NCI-H146 treated with DMSO at 0.1 percent for 48 hours (cell line): ENCODE results near the gene SLC27A6.
"Not testable (repeated sequence)": the region's sequence is repeated elsewhere in the genome, so short reads cannot be mapped to it uniquely, and the experiment has no call there.

Experiments used
- DNase-seq: peaks from one replicate; lab custom pipeline; 2025; ENCODE audit not compliant: unreplicated experiment; lab: John Stamatoyannopoulos, UW

Gene SLC27A6

DNA sequence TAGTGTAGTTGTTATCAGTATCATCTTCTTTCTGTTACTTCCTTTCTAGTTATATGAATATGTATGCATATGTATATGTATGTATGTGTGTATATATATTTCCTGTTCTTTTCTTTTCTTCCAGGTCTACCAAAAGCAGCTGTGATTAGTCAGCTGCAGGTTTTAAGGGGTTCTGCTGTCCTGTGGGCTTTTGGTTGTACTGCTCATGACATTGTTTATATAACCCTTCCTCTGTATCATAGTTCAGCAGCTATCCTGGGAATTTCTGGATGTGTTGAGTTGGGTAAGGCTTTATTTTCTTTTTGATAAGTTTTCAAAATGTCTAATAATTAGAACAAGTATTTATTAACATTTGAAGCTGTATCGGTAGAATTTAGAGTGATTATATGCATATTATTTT is 23.2 kb downstream of the SLC27A6 start:
- no peak for DNase-seq

DNA sequence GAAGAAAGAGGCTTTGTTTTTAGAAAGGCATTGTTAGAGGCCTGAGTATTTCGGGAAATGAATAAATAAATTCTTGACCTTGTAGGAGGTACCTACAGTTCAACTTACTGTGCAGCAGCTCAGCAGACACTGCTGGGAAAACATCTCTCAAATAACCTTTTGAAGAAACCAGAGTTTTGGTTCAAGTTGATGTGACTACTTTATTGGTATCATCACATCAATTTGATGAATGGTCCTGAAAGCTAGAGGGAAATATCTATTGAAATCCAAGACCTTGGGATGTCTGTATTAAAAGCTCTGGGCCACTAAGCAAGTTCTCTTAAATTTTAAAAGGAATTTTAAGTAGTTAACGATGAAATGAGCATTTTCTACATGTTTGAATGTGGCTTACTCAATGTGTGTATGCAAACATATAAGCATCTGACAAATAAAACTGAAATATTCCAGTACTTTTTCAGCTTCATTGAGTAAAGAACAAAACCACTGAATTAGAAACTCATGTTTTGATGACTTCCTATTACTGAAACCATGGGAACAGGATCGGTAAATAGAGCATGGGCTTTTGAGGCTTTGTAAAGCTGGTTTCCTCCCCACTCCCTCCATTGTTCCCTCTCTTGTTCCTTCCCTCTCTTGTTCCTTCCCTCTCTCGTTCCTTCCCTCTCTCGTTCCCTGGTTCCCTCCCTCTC is 36.7 kb downstream of the SLC27A6 start:
- no peak for DNase-seq

DNA sequence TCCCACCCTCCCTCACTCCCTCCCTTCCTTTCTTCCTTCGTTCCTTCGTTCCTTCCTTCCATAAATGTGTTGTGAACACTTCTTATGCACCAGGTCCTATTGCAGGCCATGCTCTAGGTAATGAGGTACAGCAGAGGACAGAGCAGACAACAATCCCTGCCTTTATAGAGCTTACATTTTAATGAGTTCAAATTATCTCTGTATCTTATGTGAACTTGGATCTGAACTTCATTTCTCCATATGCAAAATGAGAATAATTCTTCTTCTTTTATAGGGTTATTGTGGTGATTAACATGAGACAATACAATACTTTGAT is 37.2 kb downstream of the SLC27A6 start:
- DNase-seq, result no peak

DNA sequence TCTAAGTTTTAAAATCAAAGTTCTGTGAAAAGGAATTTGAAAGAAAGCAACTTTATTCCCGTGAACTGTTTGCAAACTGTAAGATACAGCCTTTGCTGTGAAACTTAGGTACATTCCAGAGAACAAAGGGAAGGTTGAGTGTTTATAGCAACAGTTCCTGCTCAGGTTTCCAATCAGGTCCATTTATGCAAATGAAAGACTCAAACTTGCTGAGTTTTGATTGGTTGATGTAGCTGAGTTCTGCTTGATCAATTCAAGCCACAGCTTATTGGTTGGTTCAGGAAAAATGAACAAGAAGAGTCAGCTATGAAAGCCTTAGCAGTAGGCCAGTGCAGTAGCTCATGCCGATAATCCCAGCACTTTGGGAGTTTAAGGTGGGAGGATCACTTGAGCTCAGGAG is 37.9 kb downstream of the SLC27A6 start:
- DNase-seq, result no peak

DNA sequence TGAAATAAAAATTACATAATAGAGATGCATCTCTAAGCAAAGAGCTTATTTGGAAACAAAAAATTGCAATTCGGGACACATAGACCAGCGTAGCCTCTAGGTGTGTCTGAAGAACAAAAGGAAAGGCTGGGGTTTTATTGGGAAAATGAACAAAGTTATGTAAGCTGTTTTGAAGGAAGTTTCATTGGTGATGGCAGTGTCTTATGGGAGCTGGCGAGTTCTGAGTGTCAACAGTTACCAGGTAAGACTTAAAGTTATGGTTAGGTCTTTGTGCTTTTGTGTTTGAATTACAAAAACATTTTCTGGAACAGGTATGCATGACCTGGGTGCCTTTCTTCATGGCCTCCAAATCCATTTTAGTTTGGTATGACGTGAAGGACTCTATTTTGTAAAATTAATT is 48.9 kb downstream of the SLC27A6 start:
- DNase-seq, result no peak

DNA sequence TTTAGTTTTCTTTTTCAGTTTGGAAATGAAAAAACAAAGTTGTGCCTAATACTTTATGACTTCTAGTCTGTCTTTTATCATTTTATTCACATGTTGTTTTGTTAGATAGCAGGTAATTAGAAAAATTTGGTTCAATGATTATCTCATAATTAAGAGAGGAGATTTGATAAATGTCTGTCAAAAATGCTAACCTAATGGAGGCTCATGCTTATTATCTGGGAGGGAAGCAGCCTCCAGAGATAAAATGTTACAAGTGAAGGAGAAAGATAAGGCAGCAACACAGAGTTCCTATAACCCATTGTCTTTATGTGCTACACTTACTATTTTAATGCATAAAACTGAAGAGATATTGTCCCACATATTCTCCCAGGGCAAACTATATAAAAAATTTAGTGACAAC is 53.5 kb downstream of the SLC27A6 start:
- no peak for DNase-seq

DNA sequence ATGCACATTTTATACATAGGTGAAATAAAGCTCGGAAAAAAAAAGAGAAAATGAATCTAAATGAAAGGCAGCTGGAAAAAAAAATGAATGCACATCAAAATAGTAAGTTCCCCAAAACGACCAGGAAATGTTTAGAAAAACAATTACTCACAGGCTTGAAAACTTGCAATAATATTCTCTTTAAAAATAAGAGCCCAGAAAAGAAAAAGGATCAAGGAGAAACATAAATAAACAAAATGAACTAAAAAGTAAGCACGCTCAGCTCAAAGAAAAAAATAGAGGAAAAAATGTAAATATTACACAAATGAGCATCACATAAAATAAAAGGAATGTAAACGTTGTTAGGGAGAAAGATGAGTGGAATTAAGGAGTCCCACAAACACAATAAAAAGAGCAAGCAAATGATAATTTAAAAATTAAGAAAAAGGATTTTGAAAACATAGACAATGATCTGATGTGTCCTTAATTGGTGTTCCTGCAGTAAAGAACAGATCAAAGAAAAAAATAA is 54.2 kb downstream of the SLC27A6 start:
- DNase-seq, result no peak

DNA sequence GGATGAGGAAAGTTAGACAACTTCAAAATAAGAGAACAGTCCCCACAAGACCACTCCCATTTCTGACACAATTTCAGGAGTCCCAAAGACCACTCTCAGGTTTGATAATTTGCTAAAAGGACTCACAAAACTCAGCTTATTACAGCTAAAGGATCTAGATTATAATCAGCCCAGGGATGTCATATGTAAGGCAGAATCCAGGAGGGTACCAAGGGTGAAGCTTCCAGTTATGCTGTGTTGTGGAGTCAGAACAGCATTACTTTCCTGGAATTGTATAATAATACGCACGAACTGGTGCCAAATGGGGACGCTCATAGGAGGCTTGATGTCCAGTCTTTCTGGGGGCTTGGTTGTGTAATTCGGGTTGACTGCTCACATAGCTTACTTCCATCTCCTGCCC is 55.4 kb downstream of the SLC27A6 start:
- DNase-seq, result no peak

DNA sequence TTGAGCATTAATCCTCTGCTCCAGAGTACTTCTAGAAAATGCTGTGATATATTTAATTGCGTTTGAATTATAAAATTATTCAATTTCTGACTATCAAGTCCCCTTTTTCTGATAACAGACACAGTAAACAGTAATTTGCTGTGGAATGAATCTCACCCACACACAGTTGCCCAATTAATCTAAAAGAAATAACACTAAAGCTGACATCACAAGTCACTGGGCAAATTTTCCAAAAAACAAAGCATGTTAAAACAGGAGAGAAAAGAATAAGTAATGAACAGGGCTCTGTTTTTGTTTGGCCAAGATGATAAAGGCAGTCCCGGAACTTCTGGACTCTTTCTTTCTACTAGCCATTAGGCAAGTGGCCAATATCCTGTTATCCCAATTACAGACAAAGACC is 56.5 kb downstream of the SLC27A6 start:
- DNase-seq, result no peak

DNA sequence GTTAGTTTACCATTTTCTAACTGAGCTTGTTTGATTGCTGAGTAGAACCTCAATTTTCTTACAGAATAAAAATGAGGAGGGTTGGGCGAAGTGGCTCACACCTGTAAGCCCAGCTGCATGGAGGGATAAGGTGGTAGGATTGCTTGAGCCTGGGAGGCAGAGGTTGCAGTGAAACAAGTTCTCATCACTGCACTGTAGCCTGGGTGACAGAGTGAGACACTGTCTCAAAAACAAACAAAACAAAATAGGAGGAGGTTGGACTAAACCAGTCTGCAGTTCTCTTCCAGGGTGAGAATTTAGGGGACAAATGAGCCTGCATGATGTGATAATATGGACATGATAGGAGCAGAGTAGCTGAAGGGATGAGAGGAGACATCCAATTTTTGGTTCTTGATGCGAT is 57.3 kb downstream of the SLC27A6 start:
- no peak for DNase-seq

DNA sequence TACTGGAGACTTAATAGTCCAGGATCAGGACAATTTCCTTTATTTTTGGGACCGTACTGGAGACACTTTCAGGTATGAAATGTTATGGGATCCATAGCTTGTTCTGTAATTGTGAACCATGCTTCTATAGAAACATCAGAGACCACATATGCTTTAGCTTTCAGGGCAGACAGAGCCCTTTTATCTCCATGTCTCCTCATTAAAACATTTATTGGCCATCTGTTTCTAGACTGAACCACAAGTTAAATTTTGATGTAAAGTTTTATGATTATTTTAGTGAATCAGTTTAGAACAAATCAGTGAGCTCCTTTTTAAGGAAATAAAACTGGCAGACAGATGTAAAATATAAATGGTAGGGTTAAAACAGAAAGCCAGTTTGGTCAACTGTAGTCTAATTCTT is 62.0 kb downstream of the SLC27A6 start:
- no peak for DNase-seq

DNA sequence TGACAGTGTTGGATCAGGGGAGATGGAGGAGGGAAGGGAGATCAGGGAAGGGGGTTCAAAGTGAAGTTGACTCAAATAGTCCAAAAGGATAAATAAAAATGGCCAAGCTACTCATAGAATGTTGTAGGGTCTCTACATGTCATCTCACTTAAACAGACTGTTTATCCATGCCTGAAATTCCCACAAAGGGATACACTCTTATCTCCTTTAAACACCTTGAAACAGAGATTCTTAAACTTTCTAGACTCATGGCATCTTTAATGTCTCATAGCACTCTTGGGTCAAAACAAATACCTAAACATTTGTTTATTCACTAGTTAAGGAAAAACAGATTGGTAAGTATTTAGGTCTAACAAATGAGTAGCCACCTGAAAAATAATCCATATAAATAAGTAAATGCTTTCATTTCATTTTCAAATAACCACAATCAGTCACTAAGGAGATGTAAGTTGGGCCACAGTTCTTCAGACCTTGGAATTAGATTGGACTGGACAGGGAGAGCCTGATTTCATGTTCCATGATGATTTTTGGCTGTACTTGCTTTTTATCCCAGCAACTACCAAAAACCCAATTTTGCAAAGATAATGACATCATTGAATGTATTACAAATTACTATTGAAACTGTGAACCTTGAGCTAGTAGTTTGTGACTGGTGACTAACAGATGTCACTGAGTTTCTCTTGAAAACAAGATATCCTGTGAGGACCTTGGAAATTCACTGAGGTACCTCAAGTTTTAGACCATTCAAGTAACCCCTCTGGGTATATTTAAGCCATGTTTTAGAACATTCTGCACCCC is 66.8 kb downstream of the SLC27A6 start:
- DNase-seq, result no peak

DNA sequence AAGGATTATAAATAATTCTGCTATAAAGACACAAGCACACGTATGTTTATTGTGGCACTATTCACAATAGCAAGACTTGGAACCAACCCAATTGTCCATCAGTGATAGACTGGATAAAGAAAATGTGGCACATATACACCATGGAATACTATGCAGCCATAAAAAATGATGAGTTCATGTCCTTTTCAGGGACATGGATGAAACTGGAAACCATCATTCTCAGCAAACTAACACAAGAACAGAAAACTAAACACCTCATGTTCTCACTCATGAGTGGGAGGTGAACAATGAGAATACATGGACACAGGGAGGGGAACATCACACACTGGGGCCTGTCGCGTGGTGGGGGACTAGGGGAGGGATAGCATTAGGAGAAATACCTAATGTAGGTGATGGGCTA is 71.0 kb downstream of the SLC27A6 start:
- not testable (repeated sequence) for DNase-seq

DNA sequence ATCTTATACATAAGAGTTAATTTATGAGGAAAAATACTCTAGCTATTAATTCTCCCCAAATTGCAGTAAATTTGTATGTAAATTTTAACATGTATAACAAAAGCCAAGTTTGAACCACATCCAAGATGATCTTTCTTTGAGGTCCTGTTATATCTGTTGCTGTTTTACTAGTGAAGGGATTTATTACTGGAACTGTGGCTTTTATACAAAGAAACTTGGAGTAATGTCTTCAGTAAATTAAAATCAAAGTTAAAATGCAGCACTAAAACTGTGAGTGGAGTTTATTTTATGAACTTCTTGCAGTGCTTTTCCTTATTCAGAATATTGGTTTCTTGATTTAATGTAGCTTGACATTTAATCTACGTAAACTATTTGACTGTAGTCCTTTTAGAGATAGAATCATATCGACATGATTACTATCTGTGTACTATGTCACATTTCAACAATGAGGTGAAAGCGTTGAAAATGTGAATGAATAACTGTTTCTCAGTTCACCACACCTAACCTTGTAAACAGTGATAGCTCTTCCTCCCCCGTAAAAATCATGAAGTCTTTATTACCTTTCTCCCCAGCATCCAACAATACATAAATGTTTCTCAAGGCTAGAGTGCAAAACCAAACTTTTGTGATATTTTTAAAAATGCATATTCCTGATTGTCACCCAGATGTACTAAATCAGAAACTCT is 76.1 kb downstream of the SLC27A6 start:
- no peak for DNase-seq

DNA sequence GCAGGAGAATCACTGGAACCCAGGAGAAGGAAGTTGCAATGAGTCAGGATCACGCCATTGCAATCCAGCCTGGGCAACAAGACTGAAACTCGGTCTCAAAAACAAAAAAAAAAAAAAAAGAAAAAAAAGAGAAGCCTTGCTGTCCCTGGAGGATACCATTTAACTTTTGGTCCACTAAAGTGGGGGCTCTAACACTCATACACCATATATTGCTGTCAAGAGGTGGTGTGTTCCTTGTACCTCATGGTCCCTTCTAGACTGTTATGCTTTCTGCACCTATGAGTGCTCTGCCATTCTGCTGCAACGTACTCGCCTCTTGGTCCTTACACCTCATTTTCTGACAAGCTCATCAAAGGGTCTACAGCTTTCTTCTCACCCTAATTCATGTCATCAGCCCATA is 77.0 kb downstream of the SLC27A6 start:
- DNase-seq, result no peak

DNA sequence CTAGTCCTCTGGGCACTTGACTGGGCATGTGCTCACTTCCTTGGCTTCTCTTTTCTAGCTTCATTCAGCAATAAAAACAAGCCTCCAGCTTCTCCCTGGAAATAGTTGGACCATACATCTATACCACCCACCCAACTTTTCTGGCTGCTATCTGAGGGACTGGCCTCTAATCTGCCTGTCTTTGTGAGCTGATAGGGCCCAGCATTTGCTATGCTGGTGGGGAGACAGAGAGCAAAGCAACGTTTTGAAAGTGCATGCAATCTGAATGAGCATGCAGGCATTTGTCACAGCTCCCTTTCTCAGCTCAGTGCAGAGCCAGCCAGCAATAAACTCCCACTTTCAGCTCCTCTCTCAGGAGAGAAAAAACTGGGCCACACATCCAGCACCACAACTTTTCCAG is 78.6 kb downstream of the SLC27A6 start:
- DNase-seq, result no peak

DNA sequence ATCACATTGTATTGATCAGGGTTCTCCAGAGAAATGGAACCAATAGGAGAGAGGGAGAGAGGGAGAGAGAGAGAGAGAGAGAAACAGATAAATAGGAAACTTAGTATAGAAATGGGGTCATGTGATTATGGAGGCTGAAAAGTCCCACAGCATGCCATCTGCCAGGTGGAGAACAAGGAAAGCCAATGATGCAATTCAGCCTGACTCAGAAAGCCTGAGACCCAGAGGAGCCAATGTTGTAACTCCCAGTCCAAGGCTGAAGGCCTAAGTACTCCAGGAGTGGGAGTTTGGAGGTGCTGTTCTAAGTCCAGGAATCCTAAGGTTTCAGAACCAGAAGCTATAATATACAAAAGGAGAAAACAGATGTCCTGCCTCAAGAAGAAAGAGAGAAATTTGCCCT is 80.9 kb downstream of the SLC27A6 start:
- no peak for DNase-seq

DNA sequence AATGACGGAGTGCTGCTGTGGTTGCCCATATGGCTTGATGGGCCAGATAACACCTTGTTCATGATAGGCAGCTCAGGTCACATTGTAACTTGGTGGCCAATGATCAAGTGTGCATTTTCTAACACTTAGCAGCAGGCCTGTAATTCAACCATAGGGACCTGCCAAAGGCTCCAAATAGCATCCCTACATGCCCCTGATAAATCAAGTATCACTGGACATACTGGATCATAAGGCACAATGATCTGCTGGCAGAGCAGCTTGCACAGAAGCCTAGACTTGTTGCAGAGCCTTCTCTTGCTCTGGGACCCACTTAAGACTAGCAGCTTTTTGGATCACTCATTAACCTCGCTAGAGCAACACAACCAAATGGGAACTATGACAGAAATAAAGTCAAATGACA is 83.2 kb downstream of the SLC27A6 start:
- DNase-seq, result no peak

DNA sequence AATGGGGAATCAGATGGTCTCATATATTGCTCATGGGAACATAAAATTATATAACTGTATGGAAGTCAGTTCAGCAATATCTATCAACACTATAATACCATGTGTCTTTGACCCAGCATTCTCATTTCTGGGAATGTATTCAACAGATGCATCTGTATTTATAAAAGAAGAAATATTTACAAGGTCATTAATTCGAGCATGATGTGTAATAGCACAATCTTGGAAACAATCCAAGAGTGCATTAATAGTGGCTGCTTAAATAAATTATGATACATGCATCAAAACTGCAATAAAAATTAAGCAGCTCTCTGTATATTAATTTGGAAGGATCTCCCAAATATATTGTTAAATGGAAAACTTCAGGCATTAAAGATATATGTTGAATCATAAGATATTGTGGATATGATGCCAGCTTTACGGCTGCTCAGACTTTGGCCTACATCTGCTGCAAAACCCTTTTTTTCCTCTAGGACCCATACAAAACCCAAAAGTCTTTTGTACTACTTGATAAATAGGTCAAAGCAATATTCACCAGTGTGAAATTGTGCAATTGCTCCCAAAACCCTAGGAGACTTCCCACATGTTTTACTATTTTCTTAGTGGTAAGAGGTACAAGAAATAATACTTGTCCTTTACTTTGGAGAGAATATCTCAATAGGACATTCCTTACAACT is 84.0 kb downstream of the SLC27A6 start:
- no peak for DNase-seq

DNA sequence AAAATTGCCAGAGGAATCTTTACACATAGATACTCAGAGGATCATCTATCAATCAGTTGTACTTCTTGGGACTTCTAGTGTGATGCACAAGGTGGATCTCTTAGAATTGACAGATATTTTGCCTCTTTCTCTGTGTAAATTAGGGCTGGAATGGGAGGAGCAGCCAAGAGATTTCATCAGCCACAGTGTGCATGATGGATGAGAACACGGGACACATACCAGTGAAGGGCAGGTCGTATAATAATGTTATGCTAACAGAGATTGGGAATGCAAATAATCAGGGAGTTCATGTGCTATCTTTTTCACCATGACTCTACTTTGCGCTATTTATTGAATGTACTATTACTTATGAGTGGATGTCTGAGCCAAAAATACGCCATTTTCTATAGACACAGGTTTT is 86.0 kb downstream of the SLC27A6 start:
- DNase-seq, result no peak

DNA sequence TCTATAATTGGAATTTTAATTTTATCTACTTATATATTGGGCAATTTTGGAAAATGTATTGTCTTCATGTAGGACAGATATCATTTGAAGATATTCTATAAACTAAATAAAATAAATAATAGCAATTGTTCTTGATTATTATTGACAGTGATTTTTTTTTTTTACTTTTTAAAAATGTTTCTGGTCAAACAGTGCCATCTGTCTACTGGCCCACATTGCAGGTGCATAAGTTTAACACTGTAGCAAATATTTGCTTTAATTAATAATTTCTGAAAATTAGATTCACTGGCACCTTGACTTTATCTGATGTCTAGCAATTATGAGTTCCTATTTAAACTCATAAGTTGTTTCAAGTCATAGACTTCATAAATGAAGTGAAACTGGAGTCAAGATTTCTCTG is 88.2 kb downstream of the SLC27A6 start:
- no peak for DNase-seq

DNA sequence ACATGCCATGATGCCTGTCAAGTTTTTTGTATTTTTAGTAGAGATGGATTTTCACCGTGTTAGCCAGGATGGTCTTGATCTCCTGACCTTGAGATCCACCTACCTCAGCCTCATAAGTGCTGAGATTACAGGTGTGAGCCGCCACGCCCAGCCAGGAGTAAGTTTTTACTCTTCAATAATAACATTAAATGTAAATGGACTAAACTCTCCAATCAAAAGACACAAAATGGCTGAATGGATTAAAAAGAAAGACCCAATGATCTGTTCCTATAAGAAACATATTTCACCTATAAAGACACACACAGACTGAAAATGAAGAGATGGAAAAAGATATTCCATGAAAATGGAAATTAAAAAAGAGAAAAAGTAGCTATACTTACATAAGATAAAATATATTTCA is 92.0 kb downstream of the SLC27A6 start:
- no peak for DNase-seq
